DMS79 treated with DMSO at 0.1 percent for 48 hours (cell line): ENCODE data around the gene PSMG3.

Experiments
- DNase-seq: peaks from one replicate; lab custom pipeline; 2025; lab: John Stamatoyannopoulos, UW

Gene PSMG3

DNA sequence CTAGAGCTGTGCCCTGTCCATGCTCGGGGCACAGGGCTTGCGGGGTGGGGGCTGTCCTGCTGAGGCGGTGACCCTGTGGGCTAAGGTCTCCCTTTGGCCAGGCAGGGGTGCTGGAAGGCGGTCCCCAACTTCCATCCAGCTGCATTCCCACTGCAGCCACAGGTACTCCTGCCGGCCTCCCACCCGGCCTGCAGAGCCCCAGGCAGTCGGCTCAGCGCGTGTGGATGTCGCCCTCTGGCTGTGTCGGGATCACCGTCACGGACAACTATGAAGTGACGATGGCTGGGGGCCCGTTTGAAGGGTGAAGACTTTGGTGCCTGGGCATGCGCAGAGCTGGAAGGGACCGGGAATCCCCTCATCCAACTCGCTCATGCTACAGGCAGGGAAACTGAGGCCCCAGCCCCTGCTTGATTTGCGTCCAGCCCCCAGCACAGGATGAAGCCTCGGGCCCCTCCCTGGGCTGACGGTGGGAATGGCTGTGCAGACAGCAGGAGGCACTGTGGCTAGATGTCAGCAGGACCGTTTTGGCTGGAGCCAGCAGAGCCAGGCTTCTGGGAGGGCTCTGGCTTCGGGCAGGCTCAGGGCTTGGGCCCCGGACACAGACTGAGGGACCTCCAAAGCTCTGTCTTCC, 11.5 kb downstream of the PSMG3 start:
- DNase-seq, result no peak

- no peak for DNase-seq
Observed at GRCh38 chr7:1557771-1558170, 12.1 kb downstream of the PSMG3 start.

DNA sequence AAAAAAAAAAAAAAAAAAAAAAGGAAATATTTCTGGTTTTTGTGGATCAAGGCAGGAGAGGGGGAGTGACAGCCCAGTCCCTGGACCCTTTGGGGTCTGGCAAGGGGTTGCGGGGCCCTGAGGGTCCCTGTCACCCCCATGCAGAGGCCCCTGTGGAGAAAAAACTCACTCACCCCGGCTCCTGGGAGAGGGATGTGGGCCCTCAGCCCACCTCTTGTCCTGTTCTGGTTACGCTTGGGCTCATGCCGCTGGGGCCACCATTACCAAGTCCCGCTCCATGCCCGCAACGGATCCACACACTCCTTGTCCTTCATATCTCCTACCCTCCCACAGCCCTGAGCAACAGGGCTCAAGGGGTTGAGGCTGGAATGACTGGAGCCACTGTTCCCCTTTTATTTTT, 12.8 kb downstream of the PSMG3 start:
- no peak for DNase-seq

DNA sequence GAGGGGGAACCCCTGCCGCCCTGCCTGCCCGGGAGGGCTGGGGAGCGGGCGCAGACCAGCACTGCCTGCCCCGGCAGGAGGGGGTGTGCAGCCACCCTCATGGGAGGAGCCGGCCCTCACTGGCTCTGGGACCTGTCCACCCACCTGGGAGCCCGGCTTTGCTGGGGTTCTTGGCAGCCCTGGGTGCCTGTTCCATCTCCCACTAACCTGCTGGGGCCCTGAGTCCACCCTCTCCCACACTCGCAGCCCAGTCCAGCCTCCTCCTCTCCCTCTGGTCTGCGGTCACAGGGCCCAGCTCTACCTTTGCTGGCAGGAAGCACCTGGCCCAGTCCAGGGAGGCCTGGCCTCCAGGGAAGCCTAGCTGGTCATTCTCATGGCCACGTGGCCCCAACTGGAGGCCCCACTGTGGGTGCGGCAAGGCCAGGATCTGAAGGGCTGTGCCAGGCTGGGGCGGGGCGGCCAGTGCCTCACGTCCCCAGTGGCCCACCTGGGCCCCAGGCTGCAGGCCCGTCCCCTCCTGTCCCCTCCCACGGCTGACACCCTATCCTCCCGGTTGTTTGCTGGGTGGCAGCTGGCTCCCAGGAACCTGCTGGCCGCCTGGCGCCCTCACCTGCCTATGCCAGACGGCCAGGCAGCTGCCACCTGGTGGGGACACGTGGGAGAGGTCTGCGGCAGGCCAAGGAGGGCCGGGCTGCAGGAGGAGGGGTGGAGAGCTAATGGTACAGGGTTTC, 13.9 kb downstream of the PSMG3 start, which contains the start of gene TMEM184A:
TSS of gene TMEM184A (minus strand) at position 393 of the 731 bp plus-strand sequence. CDS start 721 bp downstream, outside the sequence.
- DNase-seq, result peak; percentile 88

DNA sequence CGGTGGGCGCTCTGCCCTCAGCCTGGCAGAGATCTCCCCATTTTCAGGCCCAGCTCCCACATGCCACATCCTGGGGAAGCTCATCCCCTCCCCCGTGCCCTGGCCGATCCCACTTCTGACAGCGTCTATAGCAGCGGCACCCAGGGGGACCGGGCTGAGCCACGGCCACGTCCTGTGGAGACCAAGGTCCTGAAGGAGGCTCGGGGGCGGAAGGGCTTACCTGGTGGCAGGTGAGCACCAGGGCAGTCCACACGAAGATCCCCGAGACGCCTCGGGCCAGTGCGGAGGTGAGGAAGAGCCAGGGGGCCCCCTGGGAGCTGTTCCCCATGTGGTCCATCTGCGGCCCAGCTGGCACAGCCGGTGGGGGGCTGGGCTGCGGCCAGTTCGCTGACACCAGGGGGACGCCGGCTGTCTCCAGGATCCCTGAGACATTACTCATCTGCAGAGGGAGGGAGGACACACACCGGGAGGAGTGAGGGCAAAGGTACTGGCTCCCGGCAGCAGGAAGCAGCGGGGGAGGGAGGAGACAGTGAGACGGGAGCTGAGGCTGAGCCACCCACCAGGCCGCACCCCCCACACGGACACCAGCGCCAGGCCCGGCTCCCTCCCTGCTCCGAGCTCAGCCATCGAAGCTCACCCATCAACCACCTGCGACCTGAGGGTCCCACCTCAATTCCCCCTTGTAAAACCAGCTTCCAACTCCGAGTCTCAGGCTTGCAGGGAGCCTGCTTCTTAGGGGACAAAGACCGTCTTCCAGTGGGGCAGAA, 14.6 kb downstream of the PSMG3 start:
- DNase-seq, result peak; percentile 47

DNA sequence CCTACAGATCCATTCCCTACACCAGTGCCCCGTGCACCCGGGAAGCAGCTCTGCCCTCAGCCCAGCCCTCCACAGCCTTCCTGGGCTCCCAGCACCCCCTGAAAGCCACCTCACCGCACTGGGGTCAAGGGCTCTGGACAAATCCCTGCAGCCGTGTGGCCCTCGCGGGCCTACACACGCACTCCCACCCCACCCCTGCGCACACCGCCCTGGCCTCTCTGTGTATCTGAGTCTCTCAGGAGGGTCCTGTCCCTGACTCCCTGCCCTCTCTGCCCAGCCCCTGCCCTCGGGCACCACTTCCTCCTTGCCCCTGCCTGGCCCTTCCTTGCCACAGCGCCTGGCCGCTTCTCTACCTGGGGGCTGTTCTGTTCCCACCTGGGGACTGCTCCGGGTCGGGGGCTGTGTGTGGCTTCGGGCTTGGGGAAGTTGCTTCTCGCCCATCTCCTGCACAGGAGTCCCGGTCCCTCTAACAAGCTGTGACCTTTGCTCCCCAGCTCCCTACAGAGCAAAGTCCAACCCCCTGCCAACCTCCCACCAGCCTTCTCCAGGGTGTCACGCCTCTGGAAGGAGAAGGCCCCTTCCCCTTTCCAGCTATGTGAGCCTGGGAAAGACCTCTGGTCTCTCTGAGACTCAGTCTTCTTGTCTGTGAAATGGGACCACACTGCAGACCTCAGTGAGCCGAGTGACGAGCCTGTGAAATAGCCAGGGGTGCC, 15.3 kb downstream of the PSMG3 start:
- DNase-seq, result no peak

GRCh38 chr7:1553512-1554210, 16.2 kb downstream of the PSMG3 start:
- no peak for DNase-seq

DNA sequence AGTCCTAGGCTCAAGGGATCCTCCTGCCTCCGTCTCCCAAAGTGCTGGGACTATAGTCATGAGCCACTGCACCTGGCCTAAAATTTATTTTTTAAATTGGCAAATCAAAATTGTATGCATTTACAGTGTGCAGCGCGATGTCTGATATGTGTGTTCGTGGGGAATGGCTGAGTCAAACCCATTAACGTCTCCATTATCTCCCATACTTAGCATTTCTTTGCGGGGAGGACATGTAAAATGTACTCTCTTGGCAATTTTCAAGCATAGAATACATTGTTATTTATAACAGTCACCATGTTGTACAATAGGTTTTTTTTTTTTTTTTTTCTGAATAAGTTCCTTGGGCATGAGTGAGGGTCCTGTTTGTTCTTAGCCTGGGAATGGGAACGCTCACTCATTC, 17.6 kb downstream of the PSMG3 start:
- no peak for DNase-seq

- no peak for DNase-seq
Observed at GRCh38 chr7:1550846-1551155, 19.0 kb downstream of the PSMG3 start.

- no peak for DNase-seq
Observed at GRCh38 chr7:1550005-1550845, 19.6 kb downstream of the PSMG3 start.

DNA sequence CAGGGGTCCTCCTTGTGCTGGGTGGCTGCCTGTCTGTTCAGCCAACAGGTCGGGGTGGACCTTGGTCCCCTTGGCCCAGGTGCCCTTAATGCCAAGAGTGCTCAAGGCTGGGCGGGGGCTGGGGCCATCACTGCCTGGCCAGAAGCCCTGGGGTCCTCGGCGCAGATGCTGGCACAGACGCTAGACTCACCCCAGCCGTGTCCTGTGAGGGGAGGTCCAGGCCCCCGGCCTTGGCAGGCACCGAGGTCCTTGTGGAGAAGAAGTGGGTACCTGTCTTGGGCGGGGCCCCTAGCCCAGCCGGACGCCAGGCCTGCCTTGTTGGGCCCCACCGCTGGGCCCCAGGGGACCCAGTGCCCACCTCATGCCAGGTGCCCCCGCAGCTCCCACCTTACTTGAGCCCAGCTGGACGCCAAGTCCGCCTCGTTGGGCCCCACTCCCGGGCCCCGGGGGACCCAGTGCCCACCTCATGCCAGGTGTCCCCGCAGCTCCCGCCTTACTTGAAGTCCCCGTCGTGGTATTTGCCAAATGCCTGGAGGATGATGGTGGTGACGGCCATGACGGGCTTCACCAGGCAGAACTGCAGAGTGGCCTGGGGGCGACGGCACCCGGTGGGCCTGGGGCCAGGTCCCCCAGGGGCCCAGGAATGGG, 20.4 kb downstream of the PSMG3 start:
- DNase-seq, result no peak

DNA sequence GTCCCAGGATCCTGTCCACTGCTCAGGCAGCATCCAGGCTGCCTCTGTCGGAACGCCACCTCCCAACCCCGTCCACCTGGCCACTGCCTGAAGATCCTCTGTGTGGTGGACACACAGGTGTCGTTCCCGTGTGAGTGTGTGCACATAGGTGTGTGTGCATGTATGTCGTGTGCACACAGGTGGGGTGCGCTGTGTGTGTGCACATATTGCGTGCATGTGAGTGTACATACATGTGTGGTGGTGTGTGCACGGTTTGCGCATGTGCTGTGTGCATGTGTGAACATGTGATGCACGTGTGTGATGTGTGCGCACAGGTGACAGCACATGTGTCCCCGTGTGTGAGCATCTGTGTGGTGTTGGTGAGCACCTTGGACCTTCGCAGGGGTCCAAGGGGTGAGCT, 20.9 kb downstream of the PSMG3 start:
- DNase-seq, result no peak

GRCh38 chr7:1548438-1548831, 21.4 kb downstream of the PSMG3 start:
- no peak for DNase-seq

GRCh38 chr7:1547777-1548437, 21.9 kb downstream of the PSMG3 start:
- no peak for DNase-seq

- no peak for DNase-seq
Observed at GRCh38 chr7:1546909-1547776, 22.7 kb downstream of the PSMG3 start.

DNA sequence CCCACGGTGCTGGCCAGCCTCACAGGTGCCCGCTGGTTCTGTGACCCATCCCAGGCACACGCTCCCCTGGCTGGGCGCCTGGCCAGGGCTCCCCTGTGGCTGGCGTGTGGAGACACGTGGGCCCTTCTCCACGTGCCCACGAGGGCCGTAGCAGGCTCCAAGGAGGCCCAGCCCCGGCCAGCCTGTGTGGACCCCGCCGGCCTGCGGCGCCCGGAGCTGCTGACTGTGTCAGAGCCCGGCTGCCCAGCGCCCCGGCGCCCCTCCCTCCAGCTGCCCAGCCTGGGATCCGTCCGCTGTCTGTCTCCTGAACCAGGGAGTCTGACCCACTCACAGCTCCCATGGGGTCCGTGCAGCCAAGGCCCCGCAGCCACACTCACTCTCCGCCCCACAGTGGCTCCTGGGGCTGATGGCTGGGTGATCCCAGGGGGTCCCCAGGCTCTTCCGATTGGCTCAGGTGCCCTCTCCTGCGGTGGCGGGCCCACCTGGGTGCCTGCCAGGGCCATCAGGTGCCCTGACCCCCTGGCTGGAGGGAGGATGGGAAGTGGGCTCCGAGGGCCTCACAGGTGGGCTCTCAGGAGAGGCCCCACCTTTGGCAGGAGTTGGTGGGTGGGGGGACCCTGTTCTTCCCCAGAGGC, 23.4 kb downstream of the PSMG3 start:
- no peak for DNase-seq

DNA sequence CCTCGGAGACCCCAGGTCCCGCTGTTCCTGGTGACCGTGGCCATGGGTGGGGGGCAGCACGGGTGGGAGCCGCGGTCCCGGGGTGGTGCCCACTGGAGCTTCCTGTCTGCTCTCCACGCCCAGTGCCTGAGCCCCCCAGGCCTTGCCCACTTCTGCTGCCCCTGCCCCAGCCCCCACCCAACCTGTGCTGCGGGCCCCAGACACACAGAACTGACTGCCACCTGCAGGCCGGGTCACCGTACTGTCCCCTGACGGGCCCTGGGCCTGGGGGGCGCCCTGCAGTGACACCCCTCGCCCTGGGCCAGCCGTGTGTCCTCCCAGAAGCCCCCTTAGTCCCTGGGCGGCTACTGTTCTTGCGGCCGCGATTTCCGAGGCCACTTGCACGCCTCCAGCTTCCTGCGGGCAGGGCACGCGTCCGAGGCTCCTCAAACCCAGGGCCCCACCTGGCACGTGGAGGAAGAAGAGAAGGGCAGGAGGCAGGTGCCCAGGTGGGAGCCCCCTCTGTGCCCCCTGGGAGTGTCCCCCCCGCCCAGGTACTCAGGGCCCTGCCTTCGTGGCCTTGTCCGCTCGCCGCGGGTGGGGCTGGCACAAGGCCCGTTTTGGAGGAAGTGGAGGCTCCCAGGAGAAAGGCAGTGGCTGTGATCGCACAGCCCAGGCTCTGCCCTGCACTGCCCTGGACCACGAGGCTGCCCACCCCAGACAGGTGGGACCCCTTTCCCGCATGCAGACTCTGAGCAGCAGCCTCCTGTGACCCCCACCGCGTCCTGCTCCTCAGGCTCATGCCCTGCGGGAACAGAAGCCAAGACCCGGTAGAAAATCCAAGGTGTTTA, 24.2 kb downstream of the PSMG3 start:
- no peak for DNase-seq
